Measurements from ENCODE around the gene BROX. TPM values are rescaled to one million over a fixed set of nuclear protein-coding genes. Genes with fewer than 3 reads are reported as not detected.

The BROX gene
- total RNA-seq, 3 donors from 2014 or later: 38.3 to 85.2 (median 45.6) TPM

DNA sequence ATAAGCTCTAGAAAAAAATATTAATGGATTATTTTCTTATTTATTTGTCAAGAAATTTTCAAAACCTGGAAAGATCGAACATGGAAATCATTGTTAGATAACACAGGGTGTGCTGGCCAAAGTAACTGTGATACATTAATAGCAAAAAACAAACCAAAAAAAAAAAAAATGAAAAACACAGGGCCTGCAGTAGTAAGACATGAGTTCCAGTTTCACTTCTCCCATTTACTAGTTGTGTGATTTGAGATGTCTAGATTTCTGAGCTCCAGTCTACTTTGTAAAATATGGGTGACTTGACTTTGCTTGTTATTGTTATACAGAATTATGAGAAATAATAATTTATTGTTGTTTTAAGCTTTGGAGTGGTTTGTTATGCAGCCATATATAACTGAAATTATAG lies 38.3 kb downstream of the BROX start:
- H3K36me3 ChIP-seq: no peaks in the 10 kb centered on the region
- no peak overlapping the region for H3K27ac ChIP-seq
- intact Hi-C loops (cut with DNase I; ENCODE audit: low total_unique reads): no loop called here
- no peaks in the 10 kb centered on the region for H3K27me3 ChIP-seq
- no peak for DNase-seq (ENCODE audit: low spot score in 2 of 2)
- H3K4me3 ChIP-seq: no peak overlapping the region
- no peak for TF ChIP-seq POLR2A (IDR thresholded peaks at IDR 0.05)
- TF ChIP-seq POLR2AphosphoS5 (IDR thresholded peaks at IDR 0.05): no peak
- TF ChIP-seq, protein P1, sequence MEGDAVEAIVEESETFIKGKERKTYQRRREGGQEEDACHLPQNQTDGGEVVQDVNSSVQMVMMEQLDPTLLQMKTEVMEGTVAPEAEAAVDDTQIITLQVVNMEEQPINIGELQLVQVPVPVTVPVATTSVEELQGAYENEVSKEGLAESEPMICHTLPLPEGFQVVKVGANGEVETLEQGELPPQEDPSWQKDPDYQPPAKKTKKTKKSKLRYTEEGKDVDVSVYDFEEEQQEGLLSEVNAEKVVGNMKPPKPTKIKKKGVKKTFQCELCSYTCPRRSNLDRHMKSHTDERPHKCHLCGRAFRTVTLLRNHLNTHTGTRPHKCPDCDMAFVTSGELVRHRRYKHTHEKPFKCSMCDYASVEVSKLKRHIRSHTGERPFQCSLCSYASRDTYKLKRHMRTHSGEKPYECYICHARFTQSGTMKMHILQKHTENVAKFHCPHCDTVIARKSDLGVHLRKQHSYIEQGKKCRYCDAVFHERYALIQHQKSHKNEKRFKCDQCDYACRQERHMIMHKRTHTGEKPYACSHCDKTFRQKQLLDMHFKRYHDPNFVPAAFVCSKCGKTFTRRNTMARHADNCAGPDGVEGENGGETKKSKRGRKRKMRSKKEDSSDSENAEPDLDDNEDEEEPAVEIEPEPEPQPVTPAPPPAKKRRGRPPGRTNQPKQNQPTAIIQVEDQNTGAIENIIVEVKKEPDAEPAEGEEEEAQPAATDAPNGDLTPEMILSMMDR (IDR thresholded peaks at IDR 0.05): no peak
- peaks cover 0 to 8% of the 10 kb centered on the region in 2 donors for H3K4me1 ChIP-seq
- H3K9me3 ChIP-seq: no peaks in the 10 kb centered on the region

DNA sequence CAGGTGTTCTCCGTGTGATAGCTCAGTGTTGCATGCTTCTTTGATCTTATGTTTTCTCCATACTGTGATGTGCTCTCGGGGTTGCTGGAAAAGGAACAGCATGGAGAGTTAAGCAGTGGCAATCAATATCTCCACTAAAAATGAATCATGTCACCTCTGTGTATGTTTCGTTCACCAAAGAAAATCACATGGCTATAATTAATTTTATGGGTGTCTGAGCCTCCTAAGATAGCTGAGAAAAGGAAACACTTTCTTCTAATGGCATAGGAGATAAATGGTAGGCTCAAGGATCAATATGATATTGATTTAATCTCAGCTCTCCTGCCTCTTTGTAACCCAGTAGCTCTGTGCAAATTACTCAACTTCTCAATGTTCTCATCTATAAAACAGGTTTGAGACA lies 38.9 kb downstream of the BROX start:
- intact Hi-C loops (cut with DNase I; ENCODE audit: low total_unique reads): no loop called here
- H3K4me3 ChIP-seq: no peak overlapping the region

DNA sequence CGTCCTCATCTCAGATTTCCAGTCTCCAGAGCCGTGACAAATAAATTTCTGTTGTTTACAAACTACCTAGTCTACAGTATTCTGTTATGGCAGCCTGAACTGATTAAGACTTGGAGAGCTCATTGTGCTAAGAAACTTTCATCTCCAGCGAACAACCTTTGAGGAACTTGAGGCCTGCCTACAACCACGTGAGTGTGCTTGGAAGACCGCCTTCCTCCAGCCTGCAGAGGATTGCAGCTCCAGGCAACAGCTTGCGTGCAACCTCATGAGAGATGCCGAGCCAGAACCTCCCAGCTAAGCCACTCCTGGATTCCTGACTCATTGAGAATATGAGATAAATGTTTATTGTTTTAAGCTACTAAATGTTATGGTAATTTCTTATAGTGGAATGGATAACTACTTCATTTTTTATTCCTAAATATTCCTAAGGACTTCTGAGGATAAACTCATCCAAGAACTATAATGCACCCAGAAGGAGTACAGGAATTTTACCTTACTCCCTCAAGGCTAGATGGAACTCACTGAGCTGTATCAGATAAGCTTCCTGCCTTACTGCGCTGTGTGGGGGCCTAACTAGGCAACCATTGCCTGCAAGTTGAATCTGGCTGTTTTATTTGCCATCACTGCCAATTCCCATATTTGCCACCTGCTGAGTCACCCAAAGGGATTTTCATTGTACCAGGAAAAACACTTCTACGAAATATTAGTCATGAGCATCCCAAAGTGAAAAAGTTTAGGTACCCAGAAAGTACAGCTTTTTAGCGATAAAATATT lies 42.2 kb downstream of the BROX start:
- peak overlapping the region; percentile 43 to 63 for H3K27ac ChIP-seq

More for the DNA sequence above, 38.9 kb downstream of the BROX start:
- no peaks in the 10 kb centered on the region for H3K36me3 ChIP-seq
- TF ChIP-seq POLR2AphosphoS5 (IDR thresholded peaks at IDR 0.05): no peak
- TF ChIP-seq POLR2A (IDR thresholded peaks at IDR 0.05): no peak
- TF ChIP-seq, protein P1 (IDR thresholded peaks at IDR 0.05): no peak
- no peaks in the 10 kb centered on the region for H3K27me3 ChIP-seq
- H3K9me3 ChIP-seq: no peaks in the 10 kb centered on the region
- peaks cover 0 to 8% of the 10 kb centered on the region in 2 donors for H3K4me1 ChIP-seq
- H3K27ac ChIP-seq: no peak overlapping the region
- no peak for DNase-seq (ENCODE audit: low spot score in 2 of 2)

DNA sequence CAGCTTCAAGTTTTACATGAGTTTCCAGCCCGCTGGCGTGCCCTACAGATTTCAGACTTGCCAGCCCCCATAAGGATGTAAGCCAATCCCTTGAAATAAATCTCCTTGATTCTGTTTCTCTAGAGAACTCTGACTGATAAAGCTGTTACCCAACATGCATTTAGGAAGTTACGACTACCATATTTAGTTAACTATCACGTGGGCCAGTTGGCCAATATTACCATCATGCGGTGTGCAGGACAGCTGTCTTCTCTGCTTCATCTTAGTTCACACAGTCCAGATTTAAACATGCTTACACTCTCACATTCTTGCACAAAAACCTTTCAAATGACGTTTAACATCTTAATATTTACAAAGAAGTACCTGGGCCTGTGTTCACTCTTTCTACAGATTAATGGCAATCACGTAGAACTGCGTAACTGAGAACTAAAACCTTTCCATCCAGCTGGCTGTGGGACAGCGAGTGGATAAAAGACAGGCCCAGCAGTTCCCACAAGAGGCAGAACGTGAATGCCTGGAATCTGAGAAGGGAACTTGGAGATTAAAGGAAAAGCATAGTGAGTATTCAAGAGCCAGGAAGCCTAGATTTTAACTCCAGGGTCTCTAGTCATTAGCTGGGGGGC lies 45.4 kb downstream of the BROX start:
- no peak overlapping the region for H3K4me3 ChIP-seq
- TF ChIP-seq POLR2A (IDR thresholded peaks at IDR 0.05): no peak
- TF ChIP-seq, protein P1 (IDR thresholded peaks at IDR 0.05): no peak
- no peak for TF ChIP-seq POLR2AphosphoS5 (IDR thresholded peaks at IDR 0.05)
- DNase-seq (ENCODE audit: low spot score in 2 of 2): no peak
- peaks cover 0 to 8% of the 10 kb centered on the region in 2 donors for H3K4me1 ChIP-seq
- no peaks in the 10 kb centered on the region for H3K36me3 ChIP-seq
- H3K27me3 ChIP-seq: no peaks in the 10 kb centered on the region
- H3K27ac ChIP-seq: no peak overlapping the region
- H3K9me3 ChIP-seq: no peaks in the 10 kb centered on the region
- intact Hi-C loops (cut with DNase I; ENCODE audit: low total_unique reads): no loop called here

More for the DNA sequence above, 42.2 kb downstream of the BROX start:
- peak in 1 of 2 donors; percentile 65 for DNase-seq (ENCODE audit: low spot score in 2 of 2)
- intact Hi-C loops (cut with DNase I; ENCODE audit: low total_unique reads): no loop called here
- Histone ChIP-seq H3K4me3 (no peak overlapping the region), H3K27me3 (no peaks in the 10 kb centered on the region), H3K9me3 (no peaks in the 10 kb centered on the region), H3K4me1 (peaks cover 0 to 8% of the 10 kb centered on the region in 2 donors), H3K36me3 (no peaks in the 10 kb centered on the region)
- TF ChIP-seq POLR2AphosphoS5 (IDR thresholded peaks at IDR 0.05) (peak in 1 of 3 donors; percentile 11), POLR2A (IDR thresholded peaks at IDR 0.05) (no peak)
- TF ChIP-seq, protein P1 (IDR thresholded peaks at IDR 0.05): no peak

DNA sequence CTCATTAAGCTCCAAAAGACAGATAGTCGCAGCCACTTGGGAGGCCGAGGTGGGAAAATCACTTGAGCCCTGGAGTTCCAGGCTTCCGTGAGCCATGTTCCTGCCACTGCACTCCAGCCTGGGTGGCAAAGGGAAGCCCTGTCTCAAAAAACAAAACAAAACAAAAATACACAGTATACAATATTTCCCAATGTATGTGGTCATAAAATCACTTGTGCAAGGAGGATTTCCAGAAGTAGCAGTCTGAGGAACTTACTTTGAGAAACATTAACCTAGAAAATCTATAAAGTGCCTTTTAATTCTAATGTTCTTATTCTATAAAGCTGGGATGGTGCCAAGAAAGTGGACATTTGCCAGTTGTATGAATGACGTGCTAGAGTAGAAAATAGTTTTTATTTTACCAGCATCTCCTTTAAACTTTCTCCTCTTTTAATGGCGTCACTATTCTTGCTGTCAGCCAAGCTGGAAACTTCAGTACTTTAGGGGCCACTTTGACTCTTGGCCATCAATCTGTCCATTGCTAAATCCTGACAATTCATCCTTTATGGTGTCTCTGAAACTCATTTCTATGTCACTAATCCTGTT lies 47.2 kb downstream of the BROX start:
- intact Hi-C loops (cut with DNase I; ENCODE audit: low total_unique reads): no loop called here
- Histone ChIP-seq H3K27ac (no peak overlapping the region), H3K4me1 (peaks cover 0 to 4% of the 10 kb centered on the region in 2 donors), H3K36me3 (no peaks in the 10 kb centered on the region), H3K27me3 (no peaks in the 10 kb centered on the region), H3K9me3 (no peaks in the 10 kb centered on the region), H3K4me3 (no peak overlapping the region)
- TF ChIP-seq POLR2A (IDR thresholded peaks at IDR 0.05) (no peak), POLR2AphosphoS5 (IDR thresholded peaks at IDR 0.05) (no peak)
- TF ChIP-seq, protein P1 (IDR thresholded peaks at IDR 0.05): no peak
- no peak for DNase-seq (ENCODE audit: low spot score in 2 of 2)
